ENCODE data around the gene GRIP1. TPM values are rescaled to one million over a fixed set of nuclear protein-coding genes. Genes with fewer than 3 reads are reported as not detected.

The GRIP1 gene
- total and polyA plus RNA-seq, 12 donors: 0.12 to 7.3 (median 1.9) TPM

GRCh38 chr12:66623455-66623854 lies 55.4 kb downstream of the GRIP1 start:
- Histone ChIP-seq H3K4me1 (peaks cover 0 to 6% (median 0%) of the 10 kb centered on the region in 9 donors), H3K4me3 (no peak overlapping the region), H3K36me3 (no peaks in the 10 kb centered on the region), H3K27ac (no peak overlapping the region), H3K9me3 (no peaks in the 10 kb centered on the region), H3K27me3 (no peaks in the 10 kb centered on the region)
- intact Hi-C loops (cut with DNase I): no loop called here
- DNase-seq (no peak), ATAC-seq (no peak)
- TF ChIP-seq CTCF (IDR thresholded peaks at IDR 0.05): no peak

- no peak overlapping the region for H3K27ac ChIP-seq
- intact Hi-C loops (cut with DNase I): no loop called here
- no peaks in the 10 kb centered on the region for H3K9me3 ChIP-seq
- no peak for TF ChIP-seq CTCF (IDR thresholded peaks at IDR 0.05)
- no peaks in the 10 kb centered on the region for H3K36me3 ChIP-seq
- H3K27me3 ChIP-seq: no peaks in the 10 kb centered on the region
- DNase-seq (no peak), ATAC-seq (no peak)
- no peak overlapping the region for H3K4me3 ChIP-seq
- no peaks in the 10 kb centered on the region for H3K4me1 ChIP-seq
- whole genome bisulfite sequencing, 2 donors: 59% methylated on average over 2 of the region's 2 CpGs
Measured at GRCh38 chr12:66620688-66621087, 58.2 kb downstream of the GRIP1 start.

GRCh38 chr12:66620026-66620425 lies 58.9 kb downstream of the GRIP1 start:
- no peaks in the 10 kb centered on the region for H3K27me3 ChIP-seq
- no peaks in the 10 kb centered on the region for H3K9me3 ChIP-seq
- 71 to 84% methylated on average over 1 of the region's 1 CpG for WGBS, 2 donors
- ATAC-seq (no peak), DNase-seq (no peak)
- no peak for TF ChIP-seq CTCF (IDR thresholded peaks at IDR 0.05)
- H3K4me3 ChIP-seq: no peak overlapping the region
- H3K27ac ChIP-seq: no peak overlapping the region
- no peaks in the 10 kb centered on the region for H3K36me3 ChIP-seq
- intact Hi-C loops (cut with DNase I): no loop called here
- H3K4me1 ChIP-seq: no peaks in the 10 kb centered on the region

GRCh38 chr12:66617991-66618390 lies 60.9 kb downstream of the GRIP1 start:
- Histone ChIP-seq H3K36me3 (no peaks in the 10 kb centered on the region), H3K4me3 (no peak overlapping the region), H3K27ac (no peak overlapping the region), H3K9me3 (no peaks in the 10 kb centered on the region), H3K27me3 (no peaks in the 10 kb centered on the region), H3K4me1 (no peaks in the 10 kb centered on the region)
- TF ChIP-seq CTCF (IDR thresholded peaks at IDR 0.05): no peak
- intact Hi-C loops (cut with DNase I): no loop called here
- DNase-seq (no peak), ATAC-seq (no peak)
- 64 to 69% methylated on average over 3 of the region's 3 CpGs for WGBS, 2 donors
